GM18502 (cell line): ENCODE measurements around the gene MACROH2A1.

ENCODE experiments used
- ATAC-seq: cut with Tn5 transposase; IDR thresholded peaks from one replicate; pipeline ENCODE4 v1.9.1; 2021; ENCODE audit warnings: mild to moderate bottlenecking; ENCODE audit not compliant: unreplicated experiment, poor library complexity

The MACROH2A1 gene

GRCh38 chr5:135360278-135361274 is 38.5 kb downstream of the MACROH2A1 start:
- no peak for ATAC-seq

- no peak for ATAC-seq
These were observed 39.5 kb downstream of the MACROH2A1 start for GRCh38 chr5:135359374-135360165.

DNA sequence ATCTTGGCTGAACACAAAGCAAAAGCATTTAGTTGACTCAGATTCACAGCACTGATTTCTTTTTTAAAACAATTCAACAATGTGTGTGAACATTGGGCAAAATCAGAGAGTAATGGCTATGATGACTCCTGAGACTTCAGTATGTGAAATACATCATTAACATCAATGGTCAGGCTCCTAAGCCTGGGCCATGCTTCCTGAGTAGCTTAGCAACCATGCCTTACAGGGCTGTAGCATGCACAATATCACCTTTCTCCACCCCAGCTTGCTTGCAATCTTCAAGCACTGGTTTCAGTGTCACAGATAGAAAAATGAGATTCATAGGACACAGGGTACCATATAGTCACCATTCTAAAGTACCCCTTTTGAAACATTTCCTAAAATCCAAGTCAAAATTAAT is 41.3 kb downstream of the MACROH2A1 start:
- no peak for ATAC-seq

GRCh38 chr5:135356522-135357318 is 42.3 kb downstream of the MACROH2A1 start:
- no peak for ATAC-seq

- ATAC-seq = no peak
These were observed 43.9 kb downstream of the MACROH2A1 start for GRCh38 chr5:135355169-135355568.

DNA sequence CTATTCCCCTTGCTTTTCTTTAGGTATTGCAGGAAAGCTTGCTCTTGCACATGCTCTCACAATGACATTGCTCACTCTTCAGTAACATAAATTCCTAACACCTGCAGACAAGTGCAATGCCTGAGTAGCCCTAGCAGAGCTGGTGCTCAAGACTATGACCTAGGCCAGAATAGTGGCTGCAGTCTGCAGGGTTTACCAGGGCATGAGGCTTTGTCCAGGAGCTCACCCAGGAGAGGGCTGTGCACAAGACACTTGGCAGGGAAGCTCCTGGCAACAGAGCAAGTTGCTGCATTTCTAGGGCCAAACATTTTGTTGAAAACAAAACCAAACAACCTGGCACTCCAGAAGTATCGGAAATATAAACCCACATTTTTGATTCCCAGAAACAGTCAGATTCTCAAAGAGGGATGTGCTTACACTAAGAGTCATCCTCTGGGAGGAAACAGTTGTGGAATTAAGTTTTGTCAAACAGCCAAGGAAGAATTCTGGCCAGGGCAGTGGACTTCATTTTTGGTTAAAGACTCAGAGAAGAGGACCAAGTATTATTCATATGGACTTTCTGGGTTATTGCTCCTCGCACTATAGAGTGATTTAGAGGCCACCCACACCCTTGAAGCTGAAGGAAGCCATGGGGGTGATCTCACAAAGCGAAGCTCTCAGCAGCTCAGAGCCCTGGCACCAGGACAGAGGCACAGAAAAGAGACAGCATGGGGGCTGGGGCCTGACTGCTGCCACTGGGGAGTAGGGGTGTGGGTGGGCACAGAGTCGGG is 44.9 kb downstream of the MACROH2A1 start:
- no peak for ATAC-seq

GRCh38 chr5:135350536-135350935 is 48.5 kb downstream of the MACROH2A1 start:
- no peak for ATAC-seq

- no peak for ATAC-seq
These were observed 49.1 kb downstream of the MACROH2A1 start for GRCh38 chr5:135349886-135350285.

- no peak for ATAC-seq
These were observed 49.6 kb downstream of the MACROH2A1 start for GRCh38 chr5:135349451-135349850.

DNA sequence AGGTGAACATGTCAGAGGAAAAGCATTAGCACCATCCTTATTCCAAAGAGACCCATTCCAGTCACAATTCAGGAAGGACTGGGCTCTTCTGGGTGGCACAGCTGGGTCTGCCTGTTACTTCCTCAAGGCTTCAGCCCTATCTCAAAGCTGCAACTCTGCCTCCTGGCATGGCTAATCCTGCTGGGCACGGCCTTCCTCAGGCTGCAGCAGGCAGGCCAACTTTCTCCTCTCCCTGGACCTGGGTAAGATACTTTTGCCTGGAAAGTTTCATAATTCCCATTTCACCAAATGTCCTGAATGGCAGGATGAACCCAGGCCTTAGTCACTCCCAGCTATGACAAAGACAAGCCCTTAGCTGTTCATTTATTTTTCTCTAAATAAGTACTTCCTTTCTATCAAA is 50.1 kb downstream of the MACROH2A1 start:
- ATAC-seq = no peak

DNA sequence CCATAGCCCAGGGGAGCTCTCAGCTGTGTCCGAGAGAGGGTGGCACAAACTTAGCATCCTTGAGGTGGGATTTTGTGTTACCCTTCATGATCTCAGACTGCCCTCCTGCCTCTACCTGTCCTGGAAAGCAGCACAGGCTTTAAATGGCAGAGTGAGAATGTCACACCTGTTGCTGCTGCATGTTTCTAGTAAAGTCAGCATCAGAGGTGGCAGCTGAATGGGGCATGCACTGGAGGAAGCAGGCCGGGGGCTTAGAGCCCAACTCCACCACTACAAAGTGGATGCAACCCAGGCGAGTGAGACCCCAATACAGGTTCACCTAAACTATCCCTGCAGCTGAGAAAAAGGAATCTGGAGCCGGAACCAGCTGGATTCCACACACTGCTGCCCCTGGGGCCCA is 51.6 kb downstream of the MACROH2A1 start:
- no peak for ATAC-seq

GRCh38 chr5:135345956-135346731 is 52.9 kb downstream of the MACROH2A1 start:
- ATAC-seq = no peak

GRCh38 chr5:135344349-135344748 is 54.7 kb downstream of the MACROH2A1 start:
- ATAC-seq = no peak

GRCh38 chr5:135343413-135343812 is 55.6 kb downstream of the MACROH2A1 start:
- no peak for ATAC-seq

- ATAC-seq = no peak
These were observed 56.5 kb downstream of the MACROH2A1 start for GRCh38 chr5:135342551-135342875.

GRCh38 chr5:135341696-135342550 is 57.1 kb downstream of the MACROH2A1 start:
- ATAC-seq = no peak

DNA sequence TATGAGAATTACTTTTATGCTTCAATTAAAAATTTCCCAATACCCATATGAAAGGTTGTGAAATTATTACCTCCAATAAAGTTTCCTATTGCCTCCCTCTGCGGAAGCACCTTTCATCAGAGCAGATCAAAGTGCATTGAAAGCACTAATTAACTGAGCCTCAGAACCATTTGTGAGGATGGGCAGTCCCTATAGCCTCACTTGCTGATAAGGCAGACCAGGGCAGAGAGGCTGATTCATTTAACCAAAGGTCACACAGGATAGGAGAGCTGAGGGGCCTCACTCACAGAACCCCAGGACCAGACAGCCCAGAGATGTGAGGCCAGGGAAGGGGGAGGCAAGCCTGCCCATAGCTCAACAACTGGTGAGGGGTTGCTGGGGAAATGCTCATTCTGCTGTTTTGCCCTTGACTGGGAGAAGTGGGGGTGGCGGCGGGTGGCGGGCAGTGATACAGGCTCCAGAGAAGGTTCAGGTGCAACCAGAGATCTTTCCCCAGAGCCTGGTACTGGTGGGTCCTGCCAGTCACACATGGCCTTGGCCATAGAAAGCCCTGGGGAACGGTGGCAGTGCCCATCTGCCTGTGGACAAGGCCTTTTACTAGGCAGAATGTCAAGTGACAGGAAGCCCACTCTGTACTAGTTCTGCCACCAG is 57.9 kb downstream of the MACROH2A1 start:
- no peak for ATAC-seq

- no peak for ATAC-seq
These were observed 58.5 kb downstream of the MACROH2A1 start for GRCh38 chr5:135340568-135340967.
